Natural killer cell treated with Interleukin-12 subunit alpha and Interleukin-12 subunit beta and Interleukin-15 and Interleukin-18, amount 100 ng/mL, for 72 hours (primary cell): Measurements from ENCODE around the gene KCNMA1. TPM values are rescaled to one million over a fixed set of nuclear protein-coding genes. Genes with fewer than 3 reads are reported as not detected.
"Not testable (repeated sequence)": the region's sequence is repeated elsewhere in the genome, so short reads cannot be mapped to it uniquely, and the experiment has no call there.

ENCODE experiments used
- ATAC-seq, 2 donors: fragments of 150-1000 bp; cut with Tn5 transposase in 1 of 2; sonication (Bioruptor Pico), chemical (Tn5 transposase) in 1 of 2; 2 replicates each; pipeline ENCODE4 v1.10.0; 2021
- DNase-seq: peaks from one replicate; pipeline ENCODE4 v3.0.0; 2022; ENCODE audit warnings: low spot score
- H3K27ac Mint-ChIP-seq, 2 donors: 1 replicate in 1 of 2; 2 replicates in 1 of 2; pipeline ENCODE4 v1.8.0; 2022; ENCODE audit warnings: mixed read lengths in 2 of 2, mild to moderate bottlenecking in 1 of 2, moderate library complexity in 1 of 2
- H3K27me3 Mint-ChIP-seq, 2 donors: 1 replicate in 1 of 2; 2 replicates in 1 of 2; pipeline ENCODE4 v1.8.0; 2022; ENCODE audit warnings: mixed read lengths in 2 of 2
- H3K36me3 Mint-ChIP-seq: one replicate; pipeline ENCODE4 v1.8.0; 2022; ENCODE audit warnings: mixed read lengths
- H3K4me1 Mint-ChIP-seq, 2 donors: 1 replicate in 1 of 2; 2 replicates in 1 of 2; pipeline ENCODE4 v1.8.0; 2022; ENCODE audit warnings: low read depth in 2 of 2, mixed read lengths in 2 of 2, mild to moderate bottlenecking in 1 of 2
- H3K4me3 Mint-ChIP-seq: one replicate; pipeline ENCODE4 v1.8.0; 2022; ENCODE audit warnings: mixed read lengths
- H3K9me3 Mint-ChIP-seq: 2 replicates; pipeline ENCODE4 v1.8.0; 2022; ENCODE audit warnings: mixed read lengths
- total RNA-seq, 2 donors: library from RNA; stranded (reverse); gene quantifications; one replicate each; pipeline ENCODE4 v1.2.3, GENCODE V29; 2022

Gene KCNMA1
- total RNA-seq, 2 donors from 2014 or later, result 2.8 TPM; not detected in 1

GRCh38 chr10:77673101-77673500, 35.5 kb upstream of the KCNMA1 start:
- DNase-seq, result no peak
- Mint-ChIP-seq H3K36me3 (no peaks in the 10 kb centered on the region), H3K27ac (no peak overlapping the region), H3K27me3 (peaks cover 21 to 32% of the 10 kb centered on the region in 2 donors), H3K4me1 (peaks cover 10 to 14% of the 10 kb centered on the region in 2 donors), H3K4me3 (no peak overlapping the region), H3K9me3 (no peaks in the 10 kb centered on the region)
- ATAC-seq, result no peak

GRCh38 chr10:77671594-77672252, 34.1 kb upstream of the KCNMA1 start:
- Mint-ChIP-seq H3K27ac (no peak overlapping the region), H3K9me3 (no peaks in the 10 kb centered on the region), H3K4me3 (no peak overlapping the region), H3K4me1 (peaks cover 12 to 19% of the 10 kb centered on the region in 2 donors), H3K27me3 (peaks cover 18 to 27% of the 10 kb centered on the region in 2 donors), H3K36me3 (no peaks in the 10 kb centered on the region)
- DNase-seq (no peak), ATAC-seq (no peak)

- no peak overlapping the region for H3K4me3 Mint-ChIP-seq
- peaks cover 12 to 19% of the 10 kb centered on the region in 2 donors for H3K4me1 Mint-ChIP-seq
- DNase-seq (no peak), ATAC-seq (no peak)
- H3K36me3 Mint-ChIP-seq, result no peaks in the 10 kb centered on the region
- no peak overlapping the region for H3K27ac Mint-ChIP-seq
- H3K27me3 Mint-ChIP-seq, result peaks cover 21 to 27% of the 10 kb centered on the region in 2 donors
- no peaks in the 10 kb centered on the region for H3K9me3 Mint-ChIP-seq
These were observed 33.3 kb upstream of the KCNMA1 start for GRCh38 chr10:77670817-77671443.

- Mint-ChIP-seq H3K9me3 (no peaks in the 10 kb centered on the region), H3K36me3 (no peaks in the 10 kb centered on the region), H3K27me3 (peaks cover 23 to 27% of the 10 kb centered on the region in 2 donors), H3K4me3 (peak overlapping the region; percentile 26), H3K4me1 (peaks cover 12 to 19% of the 10 kb centered on the region in 2 donors), H3K27ac (no peak overlapping the region)
- DNase-seq (no peak), ATAC-seq (no peak)
These were observed 32.3 kb upstream of the KCNMA1 start for GRCh38 chr10:77669892-77670291.

GRCh38 chr10:77667426-77668324, 30.1 kb upstream of the KCNMA1 start:
- Mint-ChIP-seq H3K9me3 (no peaks in the 10 kb centered on the region), H3K4me3 (no peak overlapping the region), H3K36me3 (no peaks in the 10 kb centered on the region), H3K27ac (no peak overlapping the region), H3K27me3 (peaks cover 28 to 32% of the 10 kb centered on the region in 2 donors), H3K4me1 (peaks cover 3 to 10% of the 10 kb centered on the region in 2 donors)
- DNase-seq (no peak), ATAC-seq (peak in 1 of 2 donors; percentile 26)

GRCh38 chr10:77666821-77667220, 29.2 kb upstream of the KCNMA1 start:
- H3K27me3 Mint-ChIP-seq, result peaks cover 28 to 32% of the 10 kb centered on the region in 2 donors
- H3K4me1 Mint-ChIP-seq, result peaks cover 3 to 10% of the 10 kb centered on the region in 2 donors
- no peak overlapping the region for H3K27ac Mint-ChIP-seq
- DNase-seq (no peak), ATAC-seq (no peak)
- no peaks in the 10 kb centered on the region for H3K36me3 Mint-ChIP-seq
- H3K9me3 Mint-ChIP-seq, result no peaks in the 10 kb centered on the region
- no peak overlapping the region for H3K4me3 Mint-ChIP-seq

- H3K27ac Mint-ChIP-seq, result no peak overlapping the region
- ATAC-seq, result no peak
- H3K4me3 Mint-ChIP-seq, result no peak overlapping the region
- peaks cover 3 to 5% of the 10 kb centered on the region in 2 donors for H3K4me1 Mint-ChIP-seq
- H3K36me3 Mint-ChIP-seq, result no peaks in the 10 kb centered on the region
- no peaks in the 10 kb centered on the region for H3K9me3 Mint-ChIP-seq
- peaks cover 17 to 23% of the 10 kb centered on the region in 2 donors for H3K27me3 Mint-ChIP-seq
- no peak for DNase-seq
These were observed 27.1 kb upstream of the KCNMA1 start for GRCh38 chr10:77664696-77665095.

- ATAC-seq, result no peak
- Mint-ChIP-seq H3K4me3 (no peak overlapping the region), H3K4me1 (peaks cover 3 to 5% of the 10 kb centered on the region in 2 donors), H3K9me3 (no peaks in the 10 kb centered on the region), H3K27ac (no peak overlapping the region), H3K36me3 (peaks cover 2% of the 10 kb centered on the region), H3K27me3 (peaks cover 12 to 23% of the 10 kb centered on the region in 2 donors)
- no peak for DNase-seq
These were observed 26.4 kb upstream of the KCNMA1 start for GRCh38 chr10:77664008-77664407.

- ATAC-seq (no peak), DNase-seq (no peak)
- peaks cover 5% of the 10 kb centered on the region for H3K36me3 Mint-ChIP-seq
- no peaks in the 10 kb centered on the region for H3K4me1 Mint-ChIP-seq
- no peak overlapping the region for H3K27ac Mint-ChIP-seq
- H3K4me3 Mint-ChIP-seq, result no peak overlapping the region
- no peaks in the 10 kb centered on the region for H3K9me3 Mint-ChIP-seq
- H3K27me3 Mint-ChIP-seq, result peaks cover 13 to 25% of the 10 kb centered on the region in 2 donors
These were observed 24.1 kb upstream of the KCNMA1 start for GRCh38 chr10:77661674-77662073.

- no peak overlapping the region for H3K27ac Mint-ChIP-seq
- H3K9me3 Mint-ChIP-seq, result no peaks in the 10 kb centered on the region
- H3K4me1 Mint-ChIP-seq, result no peaks in the 10 kb centered on the region
- ATAC-seq (no peak), DNase-seq (no peak)
- H3K4me3 Mint-ChIP-seq, result no peak overlapping the region
- H3K27me3 Mint-ChIP-seq, result peaks cover 18 to 29% of the 10 kb centered on the region in 2 donors
- H3K36me3 Mint-ChIP-seq, result peaks cover 5% of the 10 kb centered on the region
These were observed 23.5 kb upstream of the KCNMA1 start for GRCh38 chr10:77661100-77661499.

- not testable (repeated sequence) for H3K9me3 Mint-ChIP-seq, H3K36me3 Mint-ChIP-seq, H3K27ac Mint-ChIP-seq, H3K4me3 Mint-ChIP-seq, H3K4me1 Mint-ChIP-seq, ATAC-seq, DNase-seq
- H3K27me3 Mint-ChIP-seq, result peaks cover 22 to 35% of the 10 kb centered on the region in 2 donors
These were observed 21.6 kb upstream of the KCNMA1 start for GRCh38 chr10:77659046-77659670.

GRCh38 chr10:77653210-77653609, 15.6 kb upstream of the KCNMA1 start:
- Mint-ChIP-seq H3K27ac (no peak overlapping the region), H3K4me3 (no peak overlapping the region), H3K4me1 (no peaks in the 10 kb centered on the region), H3K27me3 (peaks cover 31 to 39% of the 10 kb centered on the region in 2 donors), H3K9me3 (peaks cover 5% of the 10 kb centered on the region), H3K36me3 (peaks cover 4% of the 10 kb centered on the region)
- no peak for DNase-seq
- no peak for ATAC-seq
